HepG2 (cell line): ENCODE measurements around the gene HES7. TPM values are rescaled to one million over a fixed set of nuclear protein-coding genes. Genes with fewer than 3 reads are reported as not detected.

Experiments
- CBX5 ChIP-seq: sonication (generic); formaldehyde crosslinking; IDR thresholded peaks from 2 replicates; pipeline ENCODE4 v1.4.0; 2020; ENCODE audit warnings: missing genetic modification reagents, borderline replicate concordance
- EED ChIP-seq: sonication (generic); formaldehyde crosslinking; IDR thresholded peaks from 2 replicates; pipeline ENCODE4 v1.5.0; 2020; ENCODE audit warnings: mild to moderate bottlenecking, missing genetic modification reagents
- ETV5 ChIP-seq: IDR thresholded peaks from 2 replicates; pipeline ENCODE4 v1.6.1; 2018; ENCODE audit warnings: missing biosample characterization, missing genetic modification reagents, inconsistent platforms, borderline replicate concordance
- FOSL2 ChIP-seq: sonication (generic); formaldehyde crosslinking; IDR thresholded peaks from 2 replicates; pipeline ENCODE4 v1.4.0; 2020; ENCODE audit warnings: missing genetic modification reagents
- HNF4G ChIP-seq, 2 experiments: sonication (generic) in 1 of 2; formaldehyde crosslinking in 1 of 2; IDR thresholded peaks; 2 replicates each; pipeline versions ENCODE4 v1.4.0 to v1.6.1; 2011 to 2020; ENCODE audit warnings: borderline replicate concordance in 2 of 2, low read depth in 2 of 2, mild to moderate bottlenecking in 2 of 2, low read length in 1 of 2, missing genetic modification reagents in 1 of 2, moderate library complexity in 1 of 2
- JARID2 ChIP-seq: sonication (generic); formaldehyde crosslinking; IDR thresholded peaks from 2 replicates; pipeline ENCODE4 v1.8.1; 2023; ENCODE audit warnings: missing genetic modification reagents, inconsistent platforms; ENCODE audit not compliant: insufficient replicate concordance
- NFYB ChIP-seq: sonication (generic); formaldehyde crosslinking; IDR thresholded peaks from 2 replicates; pipeline ENCODE4 v1.4.0; 2020; ENCODE audit warnings: missing genetic modification reagents
- PCBP2 ChIP-seq: fragments of 200-400 bp; formaldehyde crosslinking; optimal IDR thresholded peaks from 2 replicates; pipeline ENCODE3; 2018; ENCODE audit warnings: low read length, low read depth; ENCODE audit not compliant: poor library complexity, severe bottlenecking
- RFXAP ChIP-seq: sonication (generic); formaldehyde crosslinking; IDR thresholded peaks from 2 replicates; pipeline ENCODE4 v1.4.0; 2020; ENCODE audit warnings: missing genetic modification reagents, borderline replicate concordance
- SATB2 ChIP-seq: sonication (generic); formaldehyde crosslinking; IDR thresholded peaks from 2 replicates; pipeline ENCODE4 v1.5.0; 2020; ENCODE audit warnings: missing genetic modification reagents
- TEAD2 ChIP-seq: sonication (generic); formaldehyde crosslinking; IDR thresholded peaks from 2 replicates; pipeline ENCODE4 v1.9.0; 2021; ENCODE audit warnings: missing genetic modification reagents
- TOE1 ChIP-seq: sonication (generic); formaldehyde crosslinking; IDR thresholded peaks from 2 replicates; pipeline ENCODE4 v1.4.0; 2020; ENCODE audit warnings: mild to moderate bottlenecking, missing genetic modification reagents
- ZMYM4 ChIP-seq: sonication (generic); formaldehyde crosslinking; IDR thresholded peaks from 2 replicates; pipeline ENCODE4 v1.8.1; 2023; ENCODE audit warnings: mild to moderate bottlenecking, missing genetic modification reagents
- ZNF431 ChIP-seq: sonication (generic); formaldehyde crosslinking; IDR thresholded peaks from 2 replicates; pipeline ENCODE4 v1.9.0; 2022; ENCODE audit warnings: missing genetic modification reagents, low read depth, mild to moderate bottlenecking, borderline replicate concordance
- polyA plus RNA-seq, 8 experiments: library from polyadenylated mRNA; depleted of rRNA in 3 of 8; stranded (reverse) in 7 of 8; unstranded in 1 of 8; fragments of >200 nt; fragmentation: Illumina TruSeq in 4 of 8; extraction: Trizol in 4 of 8; gene quantifications; 2 replicates each; pipeline versions ENCODE4 v1.2.1 to v1.2.3, GENCODE V29; 2011 to 2016; ENCODE audit warnings: low read depth in 4 of 8, missing spikeins in 1 of 8, mixed read lengths in 1 of 8; ENCODE audit not compliant: insufficient read depth in 1 of 8
- total RNA-seq, 5 experiments: library from RNA; depleted of rRNA; stranded (reverse); fragments of >200 nt; fragmentation: Illumina TruSeq; extraction: Trizol; gene quantifications; 2 replicates each; pipeline ENCODE4 v1.2.3, GENCODE V29; 2016; ENCODE audit warnings: low read depth in 1 of 5
- TF ChIP-seq, protein P1 (sequence below): sonication (generic); formaldehyde crosslinking; IDR thresholded peaks from 2 replicates; pipeline ENCODE4 v1.4.0; 2020; ENCODE audit warnings: low read depth, mild to moderate bottlenecking, missing genetic modification reagents
- TF ChIP-seq, protein P2 (sequence below): sonication (generic); formaldehyde crosslinking; IDR thresholded peaks from 2 replicates; pipeline ENCODE4 v1.8.0; 2022; ENCODE audit warnings: missing genetic modification reagents, low read depth, mild to moderate bottlenecking, borderline replicate concordance
- TF ChIP-seq, protein P3 (sequence below): IDR thresholded peaks from 2 replicates; pipeline ENCODE4 v1.4.0; 2020; ENCODE audit warnings: mild to moderate bottlenecking, missing genetic modification reagents
- TF ChIP-seq, protein P4 (sequence below): sonication (generic); formaldehyde crosslinking; IDR thresholded peaks from 2 replicates; pipeline ENCODE4 v1.4.0; 2020; ENCODE audit warnings: mild to moderate bottlenecking, missing genetic modification reagents, borderline replicate concordance
- TF ChIP-seq, protein P5 (sequence below): sonication (generic); formaldehyde crosslinking; IDR thresholded peaks from 2 replicates; pipeline ENCODE4 v1.4.0; 2020; ENCODE audit warnings: missing genetic modification reagents, borderline replicate concordance

Gene HES7
- total and polyA plus RNA-seq, 2 of the 13 experiments (the other 11 are each of a cell fraction or from before 2014, with no cell fraction given): not detected

DNA sequence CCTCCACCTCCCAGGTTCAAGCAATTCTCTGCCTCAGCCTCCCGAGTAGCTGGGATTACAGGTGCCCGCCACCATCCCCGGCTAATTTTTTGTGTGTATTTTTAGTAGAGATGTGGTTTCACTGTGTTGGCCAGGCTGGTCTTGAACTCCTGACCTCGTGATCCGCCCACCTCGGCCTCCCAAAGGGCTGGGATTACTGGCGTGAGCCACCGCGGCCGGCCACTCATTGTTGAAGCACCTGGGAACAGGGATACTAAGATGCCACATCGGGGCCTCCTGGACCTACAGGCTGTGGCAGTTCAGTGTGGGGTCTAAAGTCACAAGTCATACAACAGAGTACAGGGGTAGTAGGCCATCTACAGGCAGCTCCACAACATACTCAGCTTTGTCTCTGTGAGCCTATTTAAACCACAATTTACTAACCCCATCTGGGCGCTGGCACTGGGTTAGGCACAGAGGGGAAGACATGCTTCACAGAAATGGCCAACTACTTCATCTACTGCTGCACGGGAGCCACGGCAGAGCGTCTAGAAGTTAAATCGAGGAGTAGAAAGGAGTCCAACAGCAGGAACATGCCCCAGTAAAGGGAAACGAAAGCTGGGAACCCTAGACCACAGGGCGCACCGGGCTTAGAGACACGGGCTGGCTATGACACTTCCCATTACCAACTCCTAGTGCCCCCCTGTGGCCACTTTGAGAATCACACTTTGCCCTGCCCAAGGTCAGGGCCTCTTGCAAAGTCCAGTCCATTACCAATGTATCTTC, 34.5 kb upstream of the HES7 start (continued):
- TF ChIP-seq ZNF431 (CRISPR knock-in tag) (no peak), PCBP2 (no peak), RFXAP (CRISPR knock-in tag) (no peak), TOE1 (CRISPR knock-in tag) (no peak), NFYB (CRISPR knock-in tag) (no peak), HNF4G (IDR thresholded peaks at IDR 0.05; ENCODE audit: borderline replicate concordance, low read depth, low read length) (peak; percentile 44; the same call in 1 of the 2 replicates), HNF4G (CRISPR knock-in tag; IDR thresholded peaks at IDR 0.05; ENCODE audit: borderline replicate concordance, low read depth) (no peak), CBX5 (CRISPR knock-in tag) (no peak), EED (CRISPR knock-in tag) (no peak), ETV5 (no peak), FOSL2 (CRISPR knock-in tag) (0 out of 2 replicates have a peak, but pooled peaks have one; percentile 32), SATB2 (CRISPR knock-in tag) (no peak), JARID2 (CRISPR knock-in tag) (no peak), TEAD2 (CRISPR knock-in tag) (no peak), ZMYM4 (CRISPR knock-in tag) (no peak)
- TF ChIP-seq, protein P1, sequence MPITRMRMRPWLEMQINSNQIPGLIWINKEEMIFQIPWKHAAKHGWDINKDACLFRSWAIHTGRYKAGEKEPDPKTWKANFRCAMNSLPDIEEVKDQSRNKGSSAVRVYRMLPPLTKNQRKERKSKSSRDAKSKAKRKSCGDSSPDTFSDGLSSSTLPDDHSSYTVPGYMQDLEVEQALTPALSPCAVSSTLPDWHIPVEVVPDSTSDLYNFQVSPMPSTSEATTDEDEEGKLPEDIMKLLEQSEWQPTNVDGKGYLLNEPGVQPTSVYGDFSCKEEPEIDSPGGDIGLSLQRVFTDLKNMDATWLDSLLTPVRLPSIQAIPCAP (CRISPR knock-in tag): no peak
- TF ChIP-seq, protein P2, sequence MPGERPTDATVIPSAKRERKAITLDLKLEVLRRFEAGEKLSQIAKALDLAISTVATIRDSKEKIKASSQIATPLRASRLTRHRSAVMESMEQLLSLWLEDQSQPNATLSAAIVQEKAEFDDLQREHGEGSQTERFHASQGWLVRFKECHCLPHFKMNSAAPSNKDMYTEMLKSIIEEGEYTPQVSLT (CRISPR knock-in tag): no peak
- TF ChIP-seq, protein P3, sequence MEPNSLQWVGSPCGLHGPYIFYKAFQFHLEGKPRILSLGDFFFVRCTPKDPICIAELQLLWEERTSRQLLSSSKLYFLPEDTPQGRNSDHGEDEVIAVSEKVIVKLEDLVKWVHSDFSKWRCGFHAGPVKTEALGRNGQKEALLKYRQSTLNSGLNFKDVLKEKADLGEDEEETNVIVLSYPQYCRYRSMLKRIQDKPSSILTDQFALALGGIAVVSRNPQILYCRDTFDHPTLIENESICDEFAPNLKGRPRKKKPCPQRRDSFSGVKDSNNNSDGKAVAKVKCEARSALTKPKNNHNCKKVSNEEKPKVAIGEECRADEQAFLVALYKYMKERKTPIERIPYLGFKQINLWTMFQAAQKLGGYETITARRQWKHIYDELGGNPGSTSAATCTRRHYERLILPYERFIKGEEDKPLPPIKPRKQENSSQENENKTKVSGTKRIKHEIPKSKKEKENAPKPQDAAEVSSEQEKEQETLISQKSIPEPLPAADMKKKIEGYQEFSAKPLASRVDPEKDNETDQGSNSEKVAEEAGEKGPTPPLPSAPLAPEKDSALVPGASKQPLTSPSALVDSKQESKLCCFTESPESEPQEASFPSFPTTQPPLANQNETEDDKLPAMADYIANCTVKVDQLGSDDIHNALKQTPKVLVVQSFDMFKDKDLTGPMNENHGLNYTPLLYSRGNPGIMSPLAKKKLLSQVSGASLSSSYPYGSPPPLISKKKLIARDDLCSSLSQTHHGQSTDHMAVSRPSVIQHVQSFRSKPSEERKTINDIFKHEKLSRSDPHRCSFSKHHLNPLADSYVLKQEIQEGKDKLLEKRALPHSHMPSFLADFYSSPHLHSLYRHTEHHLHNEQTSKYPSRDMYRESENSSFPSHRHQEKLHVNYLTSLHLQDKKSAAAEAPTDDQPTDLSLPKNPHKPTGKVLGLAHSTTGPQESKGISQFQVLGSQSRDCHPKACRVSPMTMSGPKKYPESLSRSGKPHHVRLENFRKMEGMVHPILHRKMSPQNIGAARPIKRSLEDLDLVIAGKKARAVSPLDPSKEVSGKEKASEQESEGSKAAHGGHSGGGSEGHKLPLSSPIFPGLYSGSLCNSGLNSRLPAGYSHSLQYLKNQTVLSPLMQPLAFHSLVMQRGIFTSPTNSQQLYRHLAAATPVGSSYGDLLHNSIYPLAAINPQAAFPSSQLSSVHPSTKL: 0 out of 2 replicates have a peak, but pooled peaks have one; percentile 7
- TF ChIP-seq, protein P4, sequence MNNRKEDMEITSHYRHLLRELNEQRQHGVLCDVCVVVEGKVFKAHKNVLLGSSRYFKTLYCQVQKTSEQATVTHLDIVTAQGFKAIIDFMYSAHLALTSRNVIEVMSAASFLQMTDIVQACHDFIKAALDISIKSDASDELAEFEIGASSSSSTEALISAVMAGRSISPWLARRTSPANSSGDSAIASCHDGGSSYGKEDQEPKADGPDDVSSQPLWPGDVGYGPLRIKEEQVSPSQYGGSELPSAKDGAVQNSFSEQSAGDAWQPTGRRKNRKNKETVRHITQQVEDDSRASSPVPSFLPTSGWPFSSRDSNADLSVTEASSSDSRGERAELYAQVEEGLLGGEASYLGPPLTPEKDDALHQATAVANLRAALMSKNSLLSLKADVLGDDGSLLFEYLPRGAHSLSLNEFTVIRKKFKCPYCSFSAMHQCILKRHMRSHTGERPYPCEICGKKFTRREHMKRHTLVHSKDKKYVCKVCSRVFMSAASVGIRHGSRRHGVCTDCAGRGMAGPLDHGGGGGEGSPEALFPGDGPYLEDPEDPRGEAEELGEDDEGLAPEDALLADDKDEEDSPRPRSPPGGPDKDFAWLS (CRISPR knock-in tag): no peak
- TF ChIP-seq, protein P5, sequence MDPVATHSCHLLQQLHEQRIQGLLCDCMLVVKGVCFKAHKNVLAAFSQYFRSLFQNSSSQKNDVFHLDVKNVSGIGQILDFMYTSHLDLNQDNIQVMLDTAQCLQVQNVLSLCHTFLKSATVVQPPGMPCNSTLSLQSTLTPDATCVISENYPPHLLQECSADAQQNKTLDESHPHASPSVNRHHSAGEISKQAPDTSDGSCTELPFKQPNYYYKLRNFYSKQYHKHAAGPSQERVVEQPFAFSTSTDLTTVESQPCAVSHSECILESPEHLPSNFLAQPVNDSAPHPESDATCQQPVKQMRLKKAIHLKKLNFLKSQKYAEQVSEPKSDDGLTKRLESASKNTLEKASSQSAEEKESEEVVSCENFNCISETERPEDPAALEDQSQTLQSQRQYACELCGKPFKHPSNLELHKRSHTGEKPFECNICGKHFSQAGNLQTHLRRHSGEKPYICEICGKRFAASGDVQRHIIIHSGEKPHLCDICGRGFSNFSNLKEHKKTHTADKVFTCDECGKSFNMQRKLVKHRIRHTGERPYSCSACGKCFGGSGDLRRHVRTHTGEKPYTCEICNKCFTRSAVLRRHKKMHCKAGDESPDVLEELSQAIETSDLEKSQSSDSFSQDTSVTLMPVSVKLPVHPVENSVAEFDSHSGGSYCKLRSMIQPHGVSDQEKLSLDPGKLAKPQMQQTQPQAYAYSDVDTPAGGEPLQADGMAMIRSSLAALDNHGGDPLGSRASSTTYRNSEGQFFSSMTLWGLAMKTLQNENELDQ (CRISPR knock-in tag): no peak
